Naive thymus-derived CD4-positive, alpha-beta T cell (primary cell): ENCODE results near the gene HPS6. TPM values are rescaled to one million over a fixed set of nuclear protein-coding genes. Genes with fewer than 3 reads are reported as not detected.

ENCODE experiments used
- polyA plus RNA-seq, 2 donors: library from polyadenylated mRNA; unstranded; fragments of 300-500 nt; fragmentation: Illumina TruSeq; gene quantifications; one replicate each; pipeline ENCODE4 v1.2.3, GENCODE V29; 2021
- total RNA-seq, 6 experiments: library from RNA in 5 of 6; stranded (reverse) in 5 of 6; gene quantifications; 1 replicate in 5 of 6; 2 replicates in 1 of 6; pipeline ENCODE4 v1.2.3 and lab custom pipeline; 2021 to 2026

HPS6 gene
- total and polyA plus RNA-seq, 7 experiments from 2014 or later: 12.1 to 29.9 (median 20.9) TPM

Other genes starting within 250 kb of the HPS6 start
- 100 to 1,000 TPM; 154 to 338 (median 321) TPM for gene OGA, start 246.9 kb upstream of the HPS6 start, total RNA-seq
- gene OGA, start 246.9 kb upstream of the HPS6 start, polyA plus RNA-seq: 10 to 100 TPM; 45.8 to 47.6 TPM
- 1 to 10 TPM; 1.9 to 6.3 (median 2.6) TPM for gene KCNIP2, start 221.5 kb upstream of the HPS6 start, total RNA-seq
- under 1 TPM in 1 of 2 donors, not detected in 1; 0.27 TPM for gene KCNIP2, start 221.5 kb upstream of the HPS6 start, polyA plus RNA-seq
- 10 to 100 TPM; 26.7 to 34.0 (median 28.8) TPM for gene ARMH3, start 9.2 kb upstream of the HPS6 start, total RNA-seq
- 10 to 100 TPM; 19.7 to 22.5 TPM for gene ARMH3, start 9.2 kb upstream of the HPS6 start, polyA plus RNA-seq
- gene LDB1, start 55.0 kb downstream of the HPS6 start, total RNA-seq: 100 to 1,000 TPM; 101 to 152 (median 115) TPM
- gene LDB1, start 55.0 kb downstream of the HPS6 start, polyA plus RNA-seq: 10 to 100 TPM; 26.2 to 45.8 TPM
- gene PPRC1, start 67.7 kb downstream of the HPS6 start, total RNA-seq: 10 to 100 TPM; 33.7 to 56.5 (median 40.6) TPM
- gene PPRC1, start 67.7 kb downstream of the HPS6 start, polyA plus RNA-seq: 10 to 100 TPM in 1 of 2 donors, 1 to 10 TPM in 1; 9.7 to 31.0 TPM
- gene NOLC1, start 87.0 kb downstream of the HPS6 start, total RNA-seq: 10 to 100 TPM; 45.1 to 98.5 (median 58.8) TPM
- 10 to 100 TPM; 54.5 to 91.6 TPM for gene NOLC1, start 87.0 kb downstream of the HPS6 start, polyA plus RNA-seq
- gene ELOVL3, start 160.9 kb downstream of the HPS6 start, total RNA-seq: not detected
- not detected for gene ELOVL3, start 160.9 kb downstream of the HPS6 start, polyA plus RNA-seq
- not detected for gene PITX3, start 176.2 kb downstream of the HPS6 start, total RNA-seq
- not detected for gene PITX3, start 176.2 kb downstream of the HPS6 start, polyA plus RNA-seq
- 10 to 100 TPM; 36.2 to 47.2 (median 37.8) TPM for gene GBF1, start 180.2 kb downstream of the HPS6 start, total RNA-seq
- gene GBF1, start 180.2 kb downstream of the HPS6 start, polyA plus RNA-seq: 10 to 100 TPM in 1 of 2 donors, 1 to 10 TPM in 1; 8.5 to 24.3 TPM